ENCODE measurements around the gene KRT33A.
"Not testable (repeated sequence)": the region's sequence is repeated elsewhere in the genome, so short reads cannot be mapped to it uniquely, and the experiment has no call there.

The KRT33A gene

GRCh38 chr17:41395044-41395443, 44.4 kb upstream of the KRT33A start:
- not testable (repeated sequence) for H2BK12ac ChIP-seq (ENCODE audit: low read length in 2 of 2); H3K9ac ChIP-seq (ENCODE audit: low read length); DNase-seq; H2AK5ac ChIP-seq (ENCODE audit: low read length, severe bottlenecking); H3K18ac ChIP-seq (ENCODE audit: low read depth in 1 of 2, low read length in 2 of 2); H3K4me2 ChIP-seq (ENCODE audit: low read length, poor library complexity, severe bottlenecking); H3K27ac ChIP-seq (ENCODE audit: low read length, poor library complexity, severe bottlenecking); H2BK5ac ChIP-seq (ENCODE audit: low read depth, low read length, poor library complexity, severe bottlenecking); H4K8ac ChIP-seq (ENCODE audit: low read length); H3K4me3 ChIP-seq (ENCODE audit: insufficient read depth in 1 of 2, low read depth in 1 of 2, low read length in 2 of 2); H3K9me3 ChIP-seq (ENCODE audit: control insufficient read depth, low read length); H2BK120ac ChIP-seq (ENCODE audit: low read depth, low read length); H3K14ac ChIP-seq (ENCODE audit: low read length in 2 of 2); H4K91ac ChIP-seq (ENCODE audit: low read length); H3K4ac ChIP-seq (ENCODE audit: low read depth in 1 of 2, low read length in 2 of 2); H3K36me3 ChIP-seq (ENCODE audit: control insufficient read depth in 1 of 2, insufficient read depth in 2 of 2, low read depth in 1 of 2, low read length in 2 of 2); H2AFZ ChIP-seq (ENCODE audit: low read depth, low read length); H3K79me1 ChIP-seq (replicated peaks; ENCODE audit: low read length, poor library complexity, severe bottlenecking); H3K4me1 ChIP-seq (ENCODE audit: control insufficient read depth, insufficient read depth, low read depth, low read length); H2BK15ac ChIP-seq (ENCODE audit: low read depth, poor library complexity, severe bottlenecking); H3K23ac ChIP-seq (ENCODE audit: low read length in 2 of 2)
- H3K27me3 ChIP-seq (ENCODE audit: control insufficient read depth in 1 of 2, insufficient read depth in 1 of 2, low read length in 2 of 2) = peaks cover 0 to 27% of the 10 kb centered on the region in 2 experiments
- 94% methylated on average over 11 of the region's 12 CpGs for WGBS

GRCh38 chr17:41394254-41394996, 43.8 kb upstream of the KRT33A start:
- no peak overlapping the region for H3K18ac ChIP-seq (ENCODE audit: low read depth in 1 of 2, low read length in 2 of 2)
- no peaks in the 10 kb centered on the region for H3K36me3 ChIP-seq (ENCODE audit: control insufficient read depth in 1 of 2, insufficient read depth in 2 of 2, low read depth in 1 of 2, low read length in 2 of 2)
- H3K4me2 ChIP-seq (ENCODE audit: low read length, poor library complexity, severe bottlenecking) = no peak overlapping the region
- no peak overlapping the region for H2BK5ac ChIP-seq (ENCODE audit: low read depth, low read length, poor library complexity, severe bottlenecking)
- no peak overlapping the region for H2AFZ ChIP-seq (ENCODE audit: low read depth, low read length)
- H3K9me3 ChIP-seq (ENCODE audit: control insufficient read depth, low read length) = no peaks in the 10 kb centered on the region
- no peak overlapping the region for H4K8ac ChIP-seq (ENCODE audit: low read length)
- H2AK5ac ChIP-seq (ENCODE audit: low read length, severe bottlenecking) = no peak overlapping the region
- H3K4me1 ChIP-seq (ENCODE audit: control insufficient read depth, insufficient read depth, low read depth, low read length) = peaks cover 4% of the 10 kb centered on the region
- no peaks in the 10 kb centered on the region for H3K79me1 ChIP-seq (replicated peaks; ENCODE audit: low read length, poor library complexity, severe bottlenecking)
- no peak overlapping the region for H3K9ac ChIP-seq (ENCODE audit: low read length)
- no peak overlapping the region for H2BK12ac ChIP-seq (ENCODE audit: low read length in 2 of 2)
- peaks cover 0 to 23% of the 10 kb centered on the region in 2 experiments for H3K27me3 ChIP-seq (ENCODE audit: control insufficient read depth in 1 of 2, insufficient read depth in 1 of 2, low read length in 2 of 2)
- no peak overlapping the region for H3K4ac ChIP-seq (ENCODE audit: low read depth in 1 of 2, low read length in 2 of 2)
- no peak overlapping the region for H3K14ac ChIP-seq (ENCODE audit: low read length in 2 of 2)
- 94% methylated on average over 10 of the region's 10 CpGs for WGBS
- H3K4me3 ChIP-seq (ENCODE audit: insufficient read depth in 1 of 2, low read depth in 1 of 2, low read length in 2 of 2) = no peak overlapping the region
- no peak overlapping the region for H2BK15ac ChIP-seq (ENCODE audit: low read depth, poor library complexity, severe bottlenecking)
- no peak overlapping the region for H2BK120ac ChIP-seq (ENCODE audit: low read depth, low read length)
- no peak overlapping the region for H3K23ac ChIP-seq (ENCODE audit: low read length in 2 of 2)
- H4K91ac ChIP-seq (ENCODE audit: low read length) = no peak overlapping the region
- no peak for DNase-seq
- H3K27ac ChIP-seq (ENCODE audit: low read length, poor library complexity, severe bottlenecking) = no peak overlapping the region

GRCh38 chr17:41393826-41394225, 43.2 kb upstream of the KRT33A start:
- H2BK120ac ChIP-seq (ENCODE audit: low read depth, low read length) = no peak overlapping the region
- H3K14ac ChIP-seq (ENCODE audit: low read length in 2 of 2) = no peak overlapping the region

GRCh38 chr17:41393294-41393693, 42.7 kb upstream of the KRT33A start:
- H3K36me3 ChIP-seq (ENCODE audit: control insufficient read depth in 1 of 2, insufficient read depth in 2 of 2, low read depth in 1 of 2, low read length in 2 of 2) = no peaks in the 10 kb centered on the region
- no peak overlapping the region for H3K4ac ChIP-seq (ENCODE audit: low read depth in 1 of 2, low read length in 2 of 2)
- no peak for DNase-seq
- H3K23ac ChIP-seq (ENCODE audit: low read length in 2 of 2) = no peak overlapping the region
- H3K4me2 ChIP-seq (ENCODE audit: low read length, poor library complexity, severe bottlenecking) = no peak overlapping the region
- no peak overlapping the region for H2BK15ac ChIP-seq (ENCODE audit: low read depth, poor library complexity, severe bottlenecking)
- H2BK12ac ChIP-seq (ENCODE audit: low read length in 2 of 2) = no peak overlapping the region
- no peak overlapping the region for H3K27ac ChIP-seq (ENCODE audit: low read length, poor library complexity, severe bottlenecking)
- H3K9me3 ChIP-seq (ENCODE audit: control insufficient read depth, low read length) = no peaks in the 10 kb centered on the region
- H2BK5ac ChIP-seq (ENCODE audit: low read depth, low read length, poor library complexity, severe bottlenecking) = no peak overlapping the region
- H2BK120ac ChIP-seq (ENCODE audit: low read depth, low read length) = no peak overlapping the region
- no peak overlapping the region for H2AK5ac ChIP-seq (ENCODE audit: low read length, severe bottlenecking)
- peak overlapping the region in 1 of 2 experiments; percentile 11 for H3K18ac ChIP-seq (ENCODE audit: low read depth in 1 of 2, low read length in 2 of 2)
- H2AFZ ChIP-seq (ENCODE audit: low read depth, low read length) = no peak overlapping the region
- no peak overlapping the region for H4K91ac ChIP-seq (ENCODE audit: low read length)
- H3K9ac ChIP-seq (ENCODE audit: low read length) = no peak overlapping the region
- 83% methylated on average over 5 of the region's 5 CpGs for WGBS
- H3K27me3 ChIP-seq (ENCODE audit: control insufficient read depth in 1 of 2, insufficient read depth in 1 of 2, low read length in 2 of 2) = peaks cover 0 to 23% of the 10 kb centered on the region in 2 experiments
- H3K14ac ChIP-seq (ENCODE audit: low read length in 2 of 2) = no peak overlapping the region
- peaks cover 4% of the 10 kb centered on the region for H3K4me1 ChIP-seq (ENCODE audit: control insufficient read depth, insufficient read depth, low read depth, low read length)
- no peak overlapping the region for H3K4me3 ChIP-seq (ENCODE audit: insufficient read depth in 1 of 2, low read depth in 1 of 2, low read length in 2 of 2)
- H4K8ac ChIP-seq (ENCODE audit: low read length) = no peak overlapping the region
- no peaks in the 10 kb centered on the region for H3K79me1 ChIP-seq (replicated peaks; ENCODE audit: low read length, poor library complexity, severe bottlenecking)

More at GRCh38 chr17:41393826-41394225, 43.2 kb upstream of the KRT33A start:
- Histone ChIP-seq H3K36me3 (ENCODE audit: control insufficient read depth in 1 of 2, insufficient read depth in 2 of 2, low read depth in 1 of 2, low read length in 2 of 2) (no peaks in the 10 kb centered on the region), H4K91ac (ENCODE audit: low read length) (no peak overlapping the region), H3K4me1 (ENCODE audit: control insufficient read depth, insufficient read depth, low read depth, low read length) (peaks cover 4% of the 10 kb centered on the region), H3K4me2 (ENCODE audit: low read length, poor library complexity, severe bottlenecking) (no peak overlapping the region), H2BK5ac (ENCODE audit: low read depth, low read length, poor library complexity, severe bottlenecking) (no peak overlapping the region), H3K79me1 (replicated peaks; ENCODE audit: low read length, poor library complexity, severe bottlenecking) (no peaks in the 10 kb centered on the region), H3K4ac (ENCODE audit: low read depth in 1 of 2, low read length in 2 of 2) (no peak overlapping the region), H3K27ac (ENCODE audit: low read length, poor library complexity, severe bottlenecking) (no peak overlapping the region), H3K9ac (ENCODE audit: low read length) (no peak overlapping the region), H2BK12ac (ENCODE audit: low read length in 2 of 2) (no peak overlapping the region), H3K9me3 (ENCODE audit: control insufficient read depth, low read length) (no peaks in the 10 kb centered on the region), H3K27me3 (ENCODE audit: control insufficient read depth in 1 of 2, insufficient read depth in 1 of 2, low read length in 2 of 2) (peaks cover 0 to 23% of the 10 kb centered on the region in 2 experiments), H3K4me3 (ENCODE audit: insufficient read depth in 1 of 2, low read depth in 1 of 2, low read length in 2 of 2) (no peak overlapping the region), H2AK5ac (ENCODE audit: low read length, severe bottlenecking) (peak overlapping the region; percentile 47), H2BK15ac (ENCODE audit: low read depth, poor library complexity, severe bottlenecking) (no peak overlapping the region), H3K23ac (ENCODE audit: low read length in 2 of 2) (no peak overlapping the region), H3K18ac (ENCODE audit: low read depth in 1 of 2, low read length in 2 of 2) (no peak overlapping the region), H2AFZ (ENCODE audit: low read depth, low read length) (no peak overlapping the region), H4K8ac (ENCODE audit: low read length) (no peak overlapping the region)
- DNase-seq = no peak
- 99% methylated on average over 10 of the region's 10 CpGs for WGBS

All from mesenchymal stem cell (in vitro differentiated cells and primary cell).